Measurements from ENCODE around the gene HAPLN3. TPM values are rescaled to one million over a fixed set of nuclear protein-coding genes. Genes with fewer than 3 reads are reported as not detected.

The HAPLN3 gene
- total and polyA plus RNA-seq, 2 of the 4 experiments (the other 2 are of a cell fraction), result 5.9 to 28.6 TPM

- TF ChIP-seq, protein P1, sequence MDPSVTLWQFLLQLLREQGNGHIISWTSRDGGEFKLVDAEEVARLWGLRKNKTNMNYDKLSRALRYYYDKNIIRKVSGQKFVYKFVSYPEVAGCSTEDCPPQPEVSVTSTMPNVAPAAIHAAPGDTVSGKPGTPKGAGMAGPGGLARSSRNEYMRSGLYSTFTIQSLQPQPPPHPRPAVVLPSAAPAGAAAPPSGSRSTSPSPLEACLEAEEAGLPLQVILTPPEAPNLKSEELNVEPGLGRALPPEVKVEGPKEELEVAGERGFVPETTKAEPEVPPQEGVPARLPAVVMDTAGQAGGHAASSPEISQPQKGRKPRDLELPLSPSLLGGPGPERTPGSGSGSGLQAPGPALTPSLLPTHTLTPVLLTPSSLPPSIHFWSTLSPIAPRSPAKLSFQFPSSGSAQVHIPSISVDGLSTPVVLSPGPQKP (IDR thresholded peaks at IDR 0.05; ENCODE audit: borderline replicate concordance, low read depth, low read length), result no peak
Observed at GRCh38 chr15:88909956-88910831, 14.8 kb upstream of the HAPLN3 start (continued).

Measured in IMR-90 (cell line).